ENCODE data around the gene TMEM151B.

The TMEM151B gene

DNA sequence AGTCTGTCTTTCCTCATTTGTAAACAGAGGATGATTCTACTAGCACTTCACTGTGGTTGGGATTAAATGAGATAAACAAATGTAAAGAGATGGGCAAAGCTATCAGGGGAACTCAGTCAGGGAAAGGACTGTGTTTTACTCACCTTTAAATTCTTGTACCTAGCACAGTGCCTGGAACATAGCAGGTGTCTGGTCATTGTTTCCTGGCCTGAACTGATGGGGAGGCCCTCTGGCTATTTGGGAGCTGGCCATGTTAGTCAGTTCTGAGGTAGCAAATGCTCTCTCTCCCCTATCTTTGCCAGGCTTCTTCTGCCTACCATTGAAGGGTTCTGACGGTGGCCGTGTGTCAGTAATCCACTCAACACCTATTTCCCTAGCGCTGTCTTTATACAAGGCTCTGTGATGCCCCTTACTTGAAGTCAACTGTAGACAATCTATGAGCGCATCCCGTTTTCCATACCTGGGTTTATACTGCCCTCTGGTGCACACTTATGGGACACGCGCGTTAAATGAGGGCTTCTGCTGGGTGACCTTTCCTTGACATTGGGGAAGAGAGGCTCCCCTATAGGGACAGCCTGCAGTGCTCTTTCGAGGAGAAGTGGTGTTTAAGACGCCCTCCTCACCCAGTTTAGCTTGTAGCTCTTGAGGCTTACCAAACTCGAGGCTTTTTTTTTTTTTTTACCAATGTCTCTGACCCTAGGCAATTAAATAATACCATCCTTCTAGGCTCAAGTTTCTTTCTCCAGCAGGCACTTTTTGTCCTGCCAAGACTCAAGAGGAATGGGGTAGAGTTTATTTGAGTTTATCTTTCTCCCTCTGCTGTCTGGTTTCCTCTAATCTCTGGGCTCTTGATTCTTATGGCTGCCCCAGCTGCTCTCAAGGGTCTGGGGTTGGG is 68.2 kb downstream of the TMEM151B start:
- no peak overlapping the region for H3K4me3 ChIP-seq (ENCODE audit: severe bottlenecking)
- no peak for DNase-seq (ENCODE audit: low spot score)
- H3K27me3 ChIP-seq (ENCODE audit: insufficient read depth, poor library complexity, severe bottlenecking): peaks cover 21% of the 10 kb centered on the region
- H3K36me3 ChIP-seq (ENCODE audit: low read depth): no peaks in the 10 kb centered on the region
- peak; percentile 67 for ATAC-seq (ENCODE audit: low read depth)
- H3K27ac ChIP-seq (ENCODE audit: poor library complexity, severe bottlenecking): no peak overlapping the region
- H3K4me1 ChIP-seq (ENCODE audit: insufficient read depth, poor library complexity, severe bottlenecking): peaks cover 2% of the 10 kb centered on the region
- no peaks in the 10 kb centered on the region for H3K9me3 ChIP-seq (ENCODE audit: severe bottlenecking)
- TF ChIP-seq, protein P1, sequence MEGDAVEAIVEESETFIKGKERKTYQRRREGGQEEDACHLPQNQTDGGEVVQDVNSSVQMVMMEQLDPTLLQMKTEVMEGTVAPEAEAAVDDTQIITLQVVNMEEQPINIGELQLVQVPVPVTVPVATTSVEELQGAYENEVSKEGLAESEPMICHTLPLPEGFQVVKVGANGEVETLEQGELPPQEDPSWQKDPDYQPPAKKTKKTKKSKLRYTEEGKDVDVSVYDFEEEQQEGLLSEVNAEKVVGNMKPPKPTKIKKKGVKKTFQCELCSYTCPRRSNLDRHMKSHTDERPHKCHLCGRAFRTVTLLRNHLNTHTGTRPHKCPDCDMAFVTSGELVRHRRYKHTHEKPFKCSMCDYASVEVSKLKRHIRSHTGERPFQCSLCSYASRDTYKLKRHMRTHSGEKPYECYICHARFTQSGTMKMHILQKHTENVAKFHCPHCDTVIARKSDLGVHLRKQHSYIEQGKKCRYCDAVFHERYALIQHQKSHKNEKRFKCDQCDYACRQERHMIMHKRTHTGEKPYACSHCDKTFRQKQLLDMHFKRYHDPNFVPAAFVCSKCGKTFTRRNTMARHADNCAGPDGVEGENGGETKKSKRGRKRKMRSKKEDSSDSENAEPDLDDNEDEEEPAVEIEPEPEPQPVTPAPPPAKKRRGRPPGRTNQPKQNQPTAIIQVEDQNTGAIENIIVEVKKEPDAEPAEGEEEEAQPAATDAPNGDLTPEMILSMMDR (IDR thresholded peaks at IDR 0.05; ENCODE audit: poor library complexity, severe bottlenecking): peak; percentile 82

DNA sequence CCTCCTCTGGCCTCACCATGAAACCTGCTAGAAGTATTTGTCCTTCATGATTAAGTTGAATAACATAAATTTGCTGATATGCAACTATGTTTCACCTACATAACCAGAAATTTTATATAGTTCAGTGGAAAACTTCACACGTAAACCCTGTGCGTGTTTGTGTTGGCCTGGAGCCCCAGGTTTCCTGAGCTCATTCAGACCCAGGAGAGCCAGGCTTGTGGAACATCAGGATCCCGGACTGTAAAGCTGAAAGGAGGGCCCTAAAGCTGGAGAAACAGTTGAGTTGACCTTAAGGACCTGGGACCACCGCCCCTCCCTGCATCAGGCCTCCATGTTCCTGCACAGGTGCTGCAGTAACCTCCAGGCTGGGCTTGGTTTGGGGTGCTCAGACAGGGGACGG is 69.1 kb downstream of the TMEM151B start:
- DNase-seq (ENCODE audit: low spot score): no peak
- TF ChIP-seq, protein P1 (IDR thresholded peaks at IDR 0.05; ENCODE audit: poor library complexity, severe bottlenecking): no peak
- Histone ChIP-seq H3K4me1 (ENCODE audit: insufficient read depth, poor library complexity, severe bottlenecking) (peaks cover 2% of the 10 kb centered on the region), H3K36me3 (ENCODE audit: low read depth) (no peaks in the 10 kb centered on the region), H3K4me3 (ENCODE audit: severe bottlenecking) (no peak overlapping the region), H3K27me3 (ENCODE audit: insufficient read depth, poor library complexity, severe bottlenecking) (peaks cover 29% of the 10 kb centered on the region), H3K9me3 (ENCODE audit: severe bottlenecking) (no peaks in the 10 kb centered on the region), H3K27ac (ENCODE audit: poor library complexity, severe bottlenecking) (no peak overlapping the region)
- ATAC-seq (ENCODE audit: low read depth): no peak

DNA sequence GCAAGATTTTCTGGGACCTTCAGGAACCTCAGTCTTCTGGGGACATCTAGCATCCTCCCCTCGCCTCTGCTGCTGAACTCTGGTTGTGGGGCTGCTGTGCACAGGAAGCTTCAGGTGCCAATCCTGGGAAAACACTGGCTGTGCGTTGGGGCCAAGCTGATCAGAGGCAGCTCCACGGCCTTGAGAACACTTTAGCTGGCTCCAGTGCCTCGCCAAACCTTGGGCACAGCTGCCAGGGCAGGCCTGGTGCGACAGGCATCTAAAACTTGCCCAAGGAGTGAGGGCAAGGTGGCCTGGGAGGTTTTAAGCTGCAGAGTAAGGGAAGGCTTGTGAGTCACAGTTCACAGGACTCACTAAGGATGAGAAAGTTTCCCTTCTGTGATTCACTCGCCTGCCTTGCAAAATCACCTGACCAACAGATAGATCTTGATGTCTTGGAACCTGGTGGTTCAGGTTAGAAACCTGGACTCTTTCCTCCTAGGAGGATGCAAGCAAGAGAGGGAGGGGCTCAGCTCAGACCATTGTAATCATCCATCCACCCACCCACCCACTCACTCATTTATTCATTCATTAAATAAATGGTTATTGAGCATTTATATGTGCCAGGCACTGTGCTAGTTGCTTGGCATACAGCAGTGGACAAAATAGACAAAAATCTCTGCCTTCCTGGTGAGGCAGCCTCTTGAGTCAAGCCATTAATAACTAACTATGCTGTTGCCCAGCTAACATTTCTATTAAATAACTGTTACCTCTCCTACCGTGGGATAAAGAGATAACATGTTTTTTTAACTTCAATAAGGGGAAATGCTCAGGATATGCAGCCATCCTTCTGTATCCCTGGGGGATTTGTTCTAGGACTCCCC is 69.7 kb downstream of the TMEM151B start:
- Histone ChIP-seq H3K4me3 (ENCODE audit: severe bottlenecking) (no peak overlapping the region), H3K27ac (ENCODE audit: poor library complexity, severe bottlenecking) (no peak overlapping the region), H3K36me3 (ENCODE audit: low read depth) (no peaks in the 10 kb centered on the region), H3K4me1 (ENCODE audit: insufficient read depth, poor library complexity, severe bottlenecking) (peaks cover 2% of the 10 kb centered on the region), H3K9me3 (ENCODE audit: severe bottlenecking) (no peaks in the 10 kb centered on the region), H3K27me3 (ENCODE audit: insufficient read depth, poor library complexity, severe bottlenecking) (peaks cover 34% of the 10 kb centered on the region)
- TF ChIP-seq, protein P1 (IDR thresholded peaks at IDR 0.05; ENCODE audit: poor library complexity, severe bottlenecking): no peak
- ATAC-seq (ENCODE audit: low read depth): peak; percentile 91
- DNase-seq (ENCODE audit: low spot score): no peak

DNA sequence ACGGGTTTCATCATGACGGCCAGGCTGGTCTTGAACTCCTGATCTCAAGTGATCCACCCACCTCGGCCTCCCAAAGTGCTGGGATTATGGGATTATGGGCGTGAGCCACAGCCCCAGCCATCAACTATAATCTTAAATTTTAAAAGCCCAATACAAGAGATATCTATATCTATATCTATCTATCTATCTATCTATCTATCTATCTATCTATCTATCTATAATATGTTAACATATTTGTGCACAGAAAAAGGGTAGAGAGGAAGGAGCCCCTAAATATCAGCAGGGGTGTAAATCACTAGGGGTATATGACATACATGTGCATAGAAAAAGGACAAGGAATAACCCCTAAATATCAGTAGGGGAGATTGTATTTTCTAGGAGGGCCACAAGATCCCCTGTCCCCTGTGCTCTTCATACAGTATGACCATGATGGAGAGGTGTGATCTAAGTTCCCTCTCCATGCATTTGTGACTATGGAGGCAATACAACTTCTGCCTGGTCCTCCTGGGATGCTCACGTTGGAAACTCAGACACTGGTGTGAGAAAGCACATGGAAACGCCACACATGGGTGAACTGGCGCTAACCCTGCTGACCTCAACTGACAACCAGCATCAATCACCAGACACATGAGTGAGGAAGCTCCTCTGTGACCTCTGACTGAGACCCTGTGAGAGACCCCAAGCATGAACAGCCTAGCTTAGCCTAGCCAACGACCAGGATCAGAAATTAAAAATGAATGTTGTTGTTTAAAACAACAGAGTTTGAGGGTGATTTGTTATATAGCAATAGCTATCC is 71.0 kb downstream of the TMEM151B start:
- Histone ChIP-seq H3K4me1 (ENCODE audit: insufficient read depth, poor library complexity, severe bottlenecking) (peaks cover 2% of the 10 kb centered on the region), H3K27me3 (ENCODE audit: insufficient read depth, poor library complexity, severe bottlenecking) (peaks cover 34% of the 10 kb centered on the region), H3K4me3 (ENCODE audit: severe bottlenecking) (no peak overlapping the region), H3K27ac (ENCODE audit: poor library complexity, severe bottlenecking) (no peak overlapping the region), H3K9me3 (ENCODE audit: severe bottlenecking) (no peaks in the 10 kb centered on the region), H3K36me3 (ENCODE audit: low read depth) (no peaks in the 10 kb centered on the region)
- no peak for DNase-seq (ENCODE audit: low spot score)
- no peak for ATAC-seq (ENCODE audit: low read depth)
- TF ChIP-seq, protein P1 (IDR thresholded peaks at IDR 0.05; ENCODE audit: poor library complexity, severe bottlenecking): no peak
